Measurements from ENCODE around the gene F13A1.

DNA sequence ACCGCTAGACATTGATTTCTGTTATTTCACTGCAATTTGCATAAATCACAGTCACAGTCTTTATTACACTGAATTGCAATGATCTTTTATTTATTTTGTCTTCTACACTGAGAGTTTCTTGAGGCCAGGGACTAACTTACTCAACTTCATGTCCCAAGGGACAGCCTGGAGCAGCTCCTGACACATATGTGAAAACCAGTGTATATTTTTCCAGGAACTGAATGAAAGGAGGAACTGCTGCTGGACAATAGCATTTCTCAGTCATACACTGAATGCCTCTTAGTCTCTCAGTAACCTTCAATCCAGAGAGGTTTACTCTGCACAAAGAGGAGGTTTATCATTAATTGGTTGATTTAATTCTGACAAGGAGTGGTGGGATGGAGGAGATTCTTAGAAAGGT, 5.9 kb downstream of the F13A1 start:
- no peak for TF ChIP-seq ZNF354B (CRISPR knock-in tag; IDR thresholded peaks at IDR 0.05)
- TF ChIP-seq EP300 (IDR thresholded peaks at IDR 0.05; ENCODE audit: low read depth in 2 of 2, low read length in 2 of 2), result no peak
- TF ChIP-seq EP300 (CRISPR knock-in tag; IDR thresholded peaks at IDR 0.05; ENCODE audit: borderline replicate concordance), result no peak
- TF ChIP-seq ZNF652 (CRISPR knock-in tag; IDR thresholded peaks at IDR 0.05; ENCODE audit: borderline replicate concordance, low read depth), result no peak
- TF ChIP-seq, protein P1, sequence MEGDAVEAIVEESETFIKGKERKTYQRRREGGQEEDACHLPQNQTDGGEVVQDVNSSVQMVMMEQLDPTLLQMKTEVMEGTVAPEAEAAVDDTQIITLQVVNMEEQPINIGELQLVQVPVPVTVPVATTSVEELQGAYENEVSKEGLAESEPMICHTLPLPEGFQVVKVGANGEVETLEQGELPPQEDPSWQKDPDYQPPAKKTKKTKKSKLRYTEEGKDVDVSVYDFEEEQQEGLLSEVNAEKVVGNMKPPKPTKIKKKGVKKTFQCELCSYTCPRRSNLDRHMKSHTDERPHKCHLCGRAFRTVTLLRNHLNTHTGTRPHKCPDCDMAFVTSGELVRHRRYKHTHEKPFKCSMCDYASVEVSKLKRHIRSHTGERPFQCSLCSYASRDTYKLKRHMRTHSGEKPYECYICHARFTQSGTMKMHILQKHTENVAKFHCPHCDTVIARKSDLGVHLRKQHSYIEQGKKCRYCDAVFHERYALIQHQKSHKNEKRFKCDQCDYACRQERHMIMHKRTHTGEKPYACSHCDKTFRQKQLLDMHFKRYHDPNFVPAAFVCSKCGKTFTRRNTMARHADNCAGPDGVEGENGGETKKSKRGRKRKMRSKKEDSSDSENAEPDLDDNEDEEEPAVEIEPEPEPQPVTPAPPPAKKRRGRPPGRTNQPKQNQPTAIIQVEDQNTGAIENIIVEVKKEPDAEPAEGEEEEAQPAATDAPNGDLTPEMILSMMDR (CRISPR knock-in tag; IDR thresholded peaks at IDR 0.05), result no peak
- no peak for TF ChIP-seq JUN (CRISPR knock-in tag; IDR thresholded peaks at IDR 0.05)
- no peak for TF ChIP-seq ZFP37 (CRISPR knock-in tag; IDR thresholded peaks at IDR 0.05; ENCODE audit: borderline replicate concordance)
- TF ChIP-seq CBX5 (CRISPR knock-in tag; IDR thresholded peaks at IDR 0.05; ENCODE audit: borderline replicate concordance), result no peak
- TF ChIP-seq RBM39 (IDR thresholded peaks at IDR 0.05; ENCODE audit: low read depth, low read length, poor library complexity, severe bottlenecking), result no peak

All from HepG2 (cell line).